Activated naive CD8-positive, alpha-beta T cell treated with anti-CD3 and anti-CD28 coated beads, Interleukin-2, amount 10 ng/mL, durations not matched to agents 7 days and 5 days (primary cell): ENCODE measurements around the gene EPHA4. TPM values are rescaled to one million over a fixed set of nuclear protein-coding genes. Genes with fewer than 3 reads are reported as not detected.

ENCODE experiments used
- ATAC-seq: fragments of 150-1000 bp; cut with Tn5 transposase; one replicate; pipeline ENCODE4 v1.10.0; 2021; ENCODE audit warnings: low read depth, moderate library complexity
- POLR2A ChIA-PET: fragments of 350-600 bp; sonication (Branson Sonifier 250); formaldehyde crosslinking; loops from one replicate; lab custom pipeline; 2021; ENCODE audit warnings: antibody characterized with exemption; lab: Charles Lee
- DNase-seq: peaks from one replicate; pipeline ENCODE4 v3.0.0; 2021
- H3K27ac Mint-ChIP-seq: one replicate; pipeline ENCODE4 v1.8.0; 2022; ENCODE audit warnings: mild to moderate bottlenecking, mixed read lengths
- H3K27me3 Mint-ChIP-seq: one replicate; pipeline ENCODE4 v1.8.0; 2022; ENCODE audit warnings: mild to moderate bottlenecking, moderate library complexity, mixed read lengths
- H3K36me3 Mint-ChIP-seq: one replicate; pipeline ENCODE4 v1.8.0; 2021; ENCODE audit warnings: mild to moderate bottlenecking, mixed read lengths
- H3K4me1 Mint-ChIP-seq: one replicate; pipeline ENCODE4 v1.8.0; 2021; ENCODE audit warnings: mixed read lengths
- H3K4me3 Mint-ChIP-seq: one replicate; pipeline ENCODE4 v1.8.0; 2022; ENCODE audit warnings: mild to moderate bottlenecking, moderate library complexity, mixed read lengths
- H3K9me3 Mint-ChIP-seq: one replicate; pipeline ENCODE4 v1.8.0; 2021; ENCODE audit warnings: mixed read lengths
- total RNA-seq, 2 experiments: library from RNA; stranded (reverse); gene quantifications; one replicate each; pipeline ENCODE4 v1.2.3, GENCODE V29; 2021

EPHA4 gene
- total RNA-seq, 2 experiments from 2014 or later = 32.8 to 36.4 TPM

DNA sequence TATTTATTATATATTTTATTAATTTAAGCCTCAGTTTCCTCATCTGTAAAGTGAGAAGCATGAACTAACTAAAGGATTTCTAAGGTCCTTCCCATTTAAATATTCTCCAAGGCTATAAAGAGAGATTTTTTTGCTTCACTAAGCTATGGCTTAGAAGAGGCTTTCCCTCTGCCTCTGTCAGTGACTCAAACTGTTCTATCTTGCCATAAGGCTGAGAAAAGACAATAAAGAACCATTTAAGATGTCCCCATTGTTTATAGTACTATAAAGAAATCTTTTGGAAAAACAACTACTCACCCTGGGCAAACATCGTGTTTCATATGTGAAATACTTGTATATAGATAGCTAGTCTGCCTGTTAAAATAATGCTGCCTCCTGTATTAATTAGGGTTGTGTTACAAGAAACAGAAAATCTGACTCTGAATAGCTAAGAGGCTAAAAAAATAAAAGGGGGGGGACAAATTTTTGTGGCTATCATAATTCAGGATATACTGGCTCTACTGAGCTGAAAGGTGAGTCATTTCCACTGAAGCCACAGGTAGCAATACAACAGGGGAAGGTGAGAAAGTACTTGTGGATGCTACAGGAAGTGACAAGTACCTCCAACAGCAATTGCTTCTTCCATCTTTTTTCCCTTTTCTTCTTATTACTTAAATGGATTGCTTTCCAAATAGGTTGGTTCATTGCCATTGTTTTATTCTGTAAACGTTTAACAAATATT is 25.4 kb downstream of the EPHA4 start:
- POLR2A ChIA-PET = no interaction called here
- Mint-ChIP-seq H3K27ac (no peak overlapping the region), H3K27me3 (peaks cover 2% of the 10 kb centered on the region), H3K4me1 (peaks cover 2% of the 10 kb centered on the region), H3K9me3 (no peaks in the 10 kb centered on the region), H3K4me3 (no peak overlapping the region), H3K36me3 (no peaks in the 10 kb centered on the region)
- DNase-seq (no peak), ATAC-seq (no peak)

DNA sequence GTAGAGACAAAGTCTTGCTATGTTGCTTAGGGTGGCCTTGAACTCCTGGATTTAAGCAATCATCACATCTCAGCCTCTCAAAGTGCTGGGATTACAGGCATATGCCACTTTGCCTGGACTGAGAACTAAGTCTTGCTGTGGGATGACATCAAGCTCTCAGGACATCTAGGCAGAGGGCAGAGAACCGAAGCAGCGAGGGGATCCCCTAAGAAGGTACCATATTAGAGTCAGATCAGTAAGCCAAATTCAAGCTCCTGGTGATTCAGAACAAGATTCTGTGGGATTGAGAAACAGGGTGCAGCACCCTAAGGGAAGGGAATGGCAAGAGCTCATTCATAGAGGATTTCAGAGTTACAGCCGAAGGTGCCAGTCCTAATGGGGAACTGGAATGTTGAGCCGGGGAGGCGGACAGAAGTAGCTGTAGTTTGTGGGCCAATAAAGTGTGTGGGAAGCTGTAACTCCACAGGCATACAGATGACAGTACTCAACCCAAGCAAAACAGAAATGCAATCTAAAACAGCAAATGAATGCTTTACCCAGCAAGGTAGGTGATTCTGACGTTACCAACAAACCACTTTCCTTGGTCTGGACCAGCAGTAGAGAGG is 30.9 kb downstream of the EPHA4 start:
- Mint-ChIP-seq H3K27me3 (peaks cover 15% of the 10 kb centered on the region), H3K4me3 (no peak overlapping the region), H3K27ac (no peak overlapping the region), H3K9me3 (no peaks in the 10 kb centered on the region), H3K36me3 (no peaks in the 10 kb centered on the region), H3K4me1 (no peaks in the 10 kb centered on the region)
- ATAC-seq = no peak
- DNase-seq = no peak
- POLR2A ChIA-PET = no interaction called here

DNA sequence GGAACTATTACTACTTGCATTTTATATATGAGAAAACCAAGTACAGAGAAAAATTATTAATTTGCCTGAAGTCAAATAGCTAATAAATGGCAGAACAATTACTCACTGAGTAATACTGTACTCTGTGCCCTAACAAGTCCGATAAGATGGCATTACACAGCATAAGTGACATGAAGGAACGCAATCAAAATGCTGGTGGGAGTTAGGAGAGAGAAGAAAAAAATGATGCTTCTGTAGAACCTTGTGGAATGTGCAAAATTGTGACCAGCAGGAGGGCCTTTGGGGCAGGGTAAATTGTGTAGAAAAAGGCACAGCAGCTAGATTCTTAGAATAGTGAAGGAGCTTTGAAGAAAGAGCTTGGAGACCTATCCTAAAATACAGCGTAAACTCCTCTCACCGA is 32.9 kb downstream of the EPHA4 start:
- Mint-ChIP-seq H3K36me3 (no peaks in the 10 kb centered on the region), H3K4me1 (no peaks in the 10 kb centered on the region), H3K9me3 (no peaks in the 10 kb centered on the region), H3K27me3 (peaks cover 18% of the 10 kb centered on the region), H3K4me3 (no peak overlapping the region), H3K27ac (no peak overlapping the region)
- DNase-seq (no peak), ATAC-seq (no peak)
- POLR2A ChIA-PET = no interaction called here

DNA sequence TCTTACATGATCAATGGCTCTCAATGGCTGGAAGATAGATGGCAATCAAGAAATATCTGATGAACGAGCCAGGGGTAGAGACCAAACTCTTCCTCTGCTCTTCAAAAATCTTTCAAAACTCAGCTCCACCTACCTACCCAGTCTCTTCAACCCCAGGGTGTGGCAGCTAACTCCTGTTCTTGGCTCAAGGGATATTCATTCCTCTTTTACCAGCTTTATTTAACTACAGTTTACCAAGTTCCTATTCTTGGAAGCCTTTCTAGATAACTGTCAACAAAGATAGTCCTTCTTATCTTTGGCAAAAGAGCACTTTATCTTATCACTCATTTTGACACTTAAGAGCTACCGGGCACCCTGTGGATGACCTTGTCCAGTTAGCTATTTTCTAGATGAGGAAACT is 36.3 kb downstream of the EPHA4 start:
- POLR2A ChIA-PET = no interaction called here
- Mint-ChIP-seq H3K4me1 (no peaks in the 10 kb centered on the region), H3K4me3 (no peak overlapping the region), H3K27me3 (peaks cover 15% of the 10 kb centered on the region), H3K36me3 (no peaks in the 10 kb centered on the region), H3K9me3 (no peaks in the 10 kb centered on the region), H3K27ac (no peak overlapping the region)
- DNase-seq = no peak
- ATAC-seq = no peak

DNA sequence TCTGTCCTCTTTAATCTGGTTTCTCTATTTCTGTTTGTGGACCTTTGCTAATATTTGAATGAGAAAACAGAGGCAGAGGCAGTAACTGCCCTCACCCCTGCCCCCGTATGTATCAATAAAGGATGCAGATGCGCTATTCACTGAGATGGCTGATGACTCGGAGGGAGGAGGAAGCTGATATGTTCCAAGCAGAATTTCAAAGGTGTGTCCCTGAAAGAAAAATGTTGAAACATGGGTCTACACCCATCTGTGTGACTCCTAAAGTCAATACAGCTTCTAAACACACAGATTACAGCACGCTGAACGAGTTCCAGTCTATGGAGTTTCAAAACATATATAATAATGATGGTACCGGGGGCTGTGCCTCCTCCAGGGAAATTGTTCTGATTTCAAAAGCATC is 38.8 kb downstream of the EPHA4 start:
- H3K27me3 Mint-ChIP-seq = peaks cover 14% of the 10 kb centered on the region
- ATAC-seq (no peak), DNase-seq (no peak)
- H3K27ac Mint-ChIP-seq = no peak overlapping the region
- no peaks in the 10 kb centered on the region for H3K4me1 Mint-ChIP-seq
- no peak overlapping the region for H3K4me3 Mint-ChIP-seq
- H3K36me3 Mint-ChIP-seq = no peaks in the 10 kb centered on the region
- no peaks in the 10 kb centered on the region for H3K9me3 Mint-ChIP-seq
- POLR2A ChIA-PET = no interaction called here

DNA sequence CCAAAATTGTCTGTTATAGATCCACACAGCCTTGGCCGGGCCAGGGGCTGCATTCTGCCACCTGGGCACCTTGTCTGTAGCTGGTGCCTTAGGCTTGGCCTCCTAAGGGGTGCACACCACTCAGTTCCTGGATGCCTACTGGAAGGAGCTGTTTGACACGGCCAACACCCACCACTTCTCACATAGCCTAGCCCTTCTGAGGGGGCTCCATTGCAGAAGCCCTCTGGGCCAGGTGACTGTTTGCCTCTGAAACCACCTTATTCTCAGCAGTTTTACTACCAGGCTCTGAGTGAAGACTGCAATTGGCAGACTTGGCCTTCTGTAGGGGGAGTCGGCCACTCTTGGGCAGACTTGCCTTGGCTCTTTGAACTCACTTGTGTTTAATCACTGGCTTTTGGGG is 39.5 kb downstream of the EPHA4 start:
- ATAC-seq = no peak
- Mint-ChIP-seq H3K27ac (no peak overlapping the region), H3K9me3 (no peaks in the 10 kb centered on the region), H3K4me1 (no peaks in the 10 kb centered on the region), H3K27me3 (peaks cover 15% of the 10 kb centered on the region), H3K4me3 (no peak overlapping the region), H3K36me3 (no peaks in the 10 kb centered on the region)
- DNase-seq = no peak
- POLR2A ChIA-PET = no interaction called here

DNA sequence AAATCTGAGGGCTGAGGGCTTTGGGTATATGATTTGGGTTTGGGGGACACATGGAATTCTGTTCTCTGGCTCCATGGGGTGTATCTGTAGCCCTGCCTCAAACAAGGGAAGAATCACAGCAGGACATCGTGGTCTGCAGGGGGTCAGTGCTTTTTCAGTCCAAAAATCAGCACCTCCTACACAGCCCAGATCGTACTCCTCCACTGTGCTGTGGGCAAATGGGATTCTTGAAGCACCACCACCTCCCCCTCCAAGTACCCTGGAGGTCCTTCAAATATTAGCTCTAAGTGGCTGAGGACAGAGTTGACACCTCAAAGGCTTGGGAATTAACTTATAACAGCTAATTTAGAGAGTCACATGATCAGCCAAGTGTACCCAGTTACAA is 41.5 kb downstream of the EPHA4 start:
- Mint-ChIP-seq H3K4me1 (no peaks in the 10 kb centered on the region), H3K36me3 (no peaks in the 10 kb centered on the region), H3K27ac (no peak overlapping the region), H3K4me3 (no peak overlapping the region), H3K9me3 (no peaks in the 10 kb centered on the region), H3K27me3 (peaks cover 12% of the 10 kb centered on the region)
- POLR2A ChIA-PET = no interaction called here
- DNase-seq (no peak), ATAC-seq (no peak)

DNA sequence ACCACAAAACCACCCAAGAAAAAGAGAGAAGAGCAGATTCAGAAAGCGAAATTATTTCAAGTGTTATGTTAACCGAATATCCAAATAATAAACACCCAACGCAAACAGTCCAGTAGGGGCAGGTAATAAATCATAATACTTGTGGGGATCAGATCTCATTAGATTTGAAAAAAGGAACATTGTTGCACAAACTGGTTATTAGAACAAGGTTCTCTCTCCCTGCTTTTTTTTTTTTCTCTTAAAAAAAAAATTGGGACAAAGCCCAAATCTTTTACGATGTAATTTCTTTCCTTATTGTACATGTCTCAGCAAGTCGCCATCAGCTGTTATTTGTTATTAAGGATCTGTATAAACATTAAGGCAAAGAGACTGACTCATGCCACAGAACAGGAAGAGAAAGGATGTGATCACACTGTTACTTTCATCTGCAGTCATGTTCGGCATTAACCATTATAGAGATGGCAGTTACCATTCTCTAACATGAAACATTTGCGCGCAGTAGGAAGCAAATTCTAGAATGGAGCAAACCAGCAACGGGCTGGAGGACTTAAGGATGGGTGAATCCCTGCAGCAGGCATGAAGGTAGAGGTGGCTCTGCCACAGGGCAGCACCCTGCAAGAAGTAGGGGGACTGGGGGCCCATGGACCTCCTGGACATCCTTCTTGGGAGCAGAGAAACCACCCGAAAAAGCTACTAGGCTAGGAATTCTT is 42.0 kb downstream of the EPHA4 start:
- ATAC-seq (no peak), DNase-seq (no peak)
- Mint-ChIP-seq H3K4me3 (peak overlapping the region; percentile 7), H3K4me1 (no peaks in the 10 kb centered on the region), H3K27me3 (peaks cover 8% of the 10 kb centered on the region), H3K9me3 (no peaks in the 10 kb centered on the region), H3K27ac (no peak overlapping the region), H3K36me3 (no peaks in the 10 kb centered on the region)
- POLR2A ChIA-PET = no interaction called here

DNA sequence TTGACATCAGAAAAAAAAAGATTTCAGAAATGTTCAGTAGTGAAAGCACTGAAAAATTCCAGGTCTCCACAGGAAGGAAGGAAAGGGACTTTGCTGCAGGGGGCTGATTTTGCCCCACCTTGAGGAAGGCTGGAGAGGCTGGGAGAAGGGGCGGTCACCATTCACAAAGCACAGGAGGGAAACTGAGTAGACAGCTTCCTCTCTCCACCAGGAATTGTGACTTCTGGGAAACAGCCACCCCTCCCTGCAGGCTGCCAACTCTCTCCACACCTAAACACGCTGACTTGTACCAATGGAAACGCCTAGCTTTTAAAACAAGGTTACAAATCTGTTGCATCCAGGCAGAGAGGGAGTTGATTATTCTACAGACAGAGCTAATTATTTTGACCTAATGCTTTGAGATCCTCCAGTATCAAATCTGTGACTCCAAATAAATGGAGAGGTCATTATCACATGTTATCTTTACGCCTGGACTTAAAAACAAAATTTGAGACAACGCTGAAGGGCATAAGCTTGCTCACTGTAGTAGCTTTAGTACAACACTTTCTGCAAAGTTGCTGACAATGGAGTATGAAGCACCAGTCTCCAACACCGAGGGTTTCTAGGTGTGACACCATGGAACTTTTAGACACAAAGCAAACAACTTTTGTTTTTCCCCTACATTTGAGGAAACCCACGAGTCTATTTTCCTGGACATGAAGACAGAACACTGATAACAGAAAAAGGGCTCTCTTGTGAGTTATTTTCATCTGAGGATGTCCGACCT is 42.7 kb downstream of the EPHA4 start:
- H3K9me3 Mint-ChIP-seq = no peaks in the 10 kb centered on the region
- H3K27ac Mint-ChIP-seq = peak overlapping the region; percentile 5
- H3K4me1 Mint-ChIP-seq = no peaks in the 10 kb centered on the region
- H3K4me3 Mint-ChIP-seq = peak overlapping the region; percentile 7
- DNase-seq (no peak), ATAC-seq (no peak)
- peaks cover 8% of the 10 kb centered on the region for H3K27me3 Mint-ChIP-seq
- POLR2A ChIA-PET = no interaction called here
- no peaks in the 10 kb centered on the region for H3K36me3 Mint-ChIP-seq

DNA sequence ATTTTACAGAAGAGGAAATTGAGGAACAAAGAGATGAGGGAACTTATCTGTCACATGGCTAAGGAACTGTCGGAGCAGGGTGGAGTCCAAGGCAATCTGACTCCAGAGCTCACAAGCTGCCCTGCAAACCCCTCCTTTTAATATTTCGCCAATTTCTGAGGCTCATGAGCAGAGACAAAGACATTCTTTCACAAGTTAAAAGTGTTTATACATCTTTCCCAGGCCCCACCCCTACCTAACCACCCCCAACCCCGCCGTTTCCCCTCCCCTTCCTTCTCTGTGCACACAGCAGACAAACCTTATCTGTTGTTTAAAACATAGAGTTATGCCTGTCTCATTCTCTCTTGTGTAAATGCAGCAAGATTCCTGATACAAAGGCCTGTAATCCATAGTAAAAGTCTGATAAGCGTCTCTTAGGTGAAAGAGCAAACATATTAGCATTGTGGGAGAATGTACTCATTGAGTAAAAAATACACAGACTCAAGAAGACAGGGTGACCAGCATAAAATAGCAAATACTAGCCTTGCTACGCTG is 44.3 kb downstream of the EPHA4 start:
- ATAC-seq (no peak), DNase-seq (no peak)
- no peaks in the 10 kb centered on the region for H3K9me3 Mint-ChIP-seq
- H3K27ac Mint-ChIP-seq = no peak overlapping the region
- H3K4me1 Mint-ChIP-seq = no peaks in the 10 kb centered on the region
- H3K4me3 Mint-ChIP-seq = no peak overlapping the region
- peaks cover 8% of the 10 kb centered on the region for H3K27me3 Mint-ChIP-seq
- POLR2A ChIA-PET = no interaction called here
- no peaks in the 10 kb centered on the region for H3K36me3 Mint-ChIP-seq

DNA sequence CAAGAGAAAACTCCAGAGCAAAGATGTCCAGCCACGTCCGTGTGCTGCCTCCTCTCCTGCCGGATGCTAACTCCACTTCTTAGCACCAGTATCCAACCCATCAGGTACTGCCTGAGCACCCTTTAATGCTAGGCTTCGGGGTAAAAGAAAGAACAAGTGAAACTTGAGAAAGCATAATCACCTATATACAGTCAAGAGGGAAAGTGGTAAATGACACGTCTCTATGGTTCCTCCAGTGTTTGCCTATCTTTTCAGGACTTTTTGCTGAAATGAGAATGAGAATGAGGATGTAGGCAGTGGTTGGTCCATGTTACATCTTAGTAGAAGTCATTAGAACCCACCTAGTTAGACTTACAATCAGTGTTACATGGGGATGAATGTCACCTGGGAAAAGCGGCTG is 47.9 kb downstream of the EPHA4 start:
- POLR2A ChIA-PET = no interaction called here
- Mint-ChIP-seq H3K27me3 (peaks cover 2% of the 10 kb centered on the region), H3K27ac (no peak overlapping the region), H3K9me3 (no peaks in the 10 kb centered on the region), H3K4me3 (no peak overlapping the region), H3K36me3 (no peaks in the 10 kb centered on the region), H3K4me1 (peaks cover 18% of the 10 kb centered on the region)
- ATAC-seq = no peak
- no peak for DNase-seq

DNA sequence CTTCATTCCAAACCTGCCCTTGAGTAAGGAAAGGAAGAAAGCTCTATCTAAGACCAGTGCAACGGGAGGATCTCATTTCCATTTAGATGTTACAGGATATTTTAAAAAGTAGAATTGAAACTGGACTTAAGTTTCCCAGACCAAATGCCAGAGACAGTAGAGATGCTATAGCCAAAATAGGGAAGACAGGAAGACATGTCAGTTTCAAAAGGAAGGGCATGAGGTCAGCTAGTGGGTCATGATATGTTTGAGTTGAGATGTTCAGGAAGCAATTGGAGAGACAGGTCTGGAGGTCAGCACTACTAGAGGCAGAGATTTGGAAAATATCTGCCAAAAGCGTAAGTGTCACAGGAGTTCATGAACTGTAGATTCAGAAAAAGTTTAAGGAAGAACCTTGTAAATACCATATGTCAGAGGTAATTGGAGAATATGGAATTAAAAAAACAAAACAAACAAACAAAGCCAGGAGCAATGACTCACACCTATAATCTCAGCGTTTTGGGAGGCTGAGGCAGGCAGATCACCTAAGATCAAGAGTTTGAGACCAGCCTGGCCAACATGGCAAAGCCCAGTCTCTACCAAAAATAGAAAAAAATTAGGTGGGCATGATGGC is 50.8 kb downstream of the EPHA4 start:
- H3K27me3 Mint-ChIP-seq = no peaks in the 10 kb centered on the region
- no peak overlapping the region for H3K27ac Mint-ChIP-seq

More for the DNA sequence above, 50.8 kb downstream of the EPHA4 start:
- POLR2A ChIA-PET = no interaction called here
- Mint-ChIP-seq H3K4me3 (no peak overlapping the region), H3K4me1 (peaks cover 18% of the 10 kb centered on the region), H3K9me3 (no peaks in the 10 kb centered on the region), H3K36me3 (no peaks in the 10 kb centered on the region)
- DNase-seq (no peak), ATAC-seq (no peak)
